H1 (cell line): ENCODE measurements around the gene NME7. TPM values are rescaled to one million over a fixed set of nuclear protein-coding genes. Genes with fewer than 3 reads are reported as not detected.

ENCODE experiments used
- CTCF ChIA-PET: fragments of 300-600 bp; sonication (Branson Sonifier 250); formaldehyde crosslinking; loops from one replicate; lab custom pipeline; 2021; ENCODE audit not compliant: partially characterized antibody; lab: Charles Lee
- POLR2A ChIA-PET: fragments of 300-600 bp; sonication (Branson Sonifier 250); formaldehyde crosslinking; loops from one replicate; lab custom pipeline; 2021; ENCODE audit warnings: inconsistent platforms; ENCODE audit not compliant: partially characterized antibody; lab: Charles Lee
- DNase-seq, 2 experiments: peaks; one replicate each; pipeline versions ENCODE4 v3.0.0 to v3.0.0-alpha.2; 2010 to 2022; ENCODE audit warnings: low spot score in 2 of 2, low read depth in 1 of 2, mixed read lengths in 1 of 2
- FAIRE-seq: peaks from 2 replicates; lab custom pipeline; 2011; peaks lifted over from hg19 to GRCh38; lab: Jason Lieb, UNC
- H2AFZ ChIP-seq: 2 replicates; pipeline ENCODE4 v1.8.1; 2012; ENCODE audit warnings: low read length, inconsistent platforms
- H2AK5ac ChIP-seq: 2 replicates; pipeline ENCODE4 v1.6.1; 2013; ENCODE audit warnings: low read depth, low read length
- H2BK120ac ChIP-seq: replicated peaks from 2 replicates; pipeline ENCODE3; 2013; ENCODE audit warnings: low read depth, low read length, inconsistent platforms
- H2BK12ac ChIP-seq: 2 replicates; pipeline ENCODE4 v1.6.1; 2013; ENCODE audit warnings: low read depth, low read length
- H2BK15ac ChIP-seq: 2 replicates; pipeline ENCODE4 v1.6.1; 2013; ENCODE audit warnings: low read length
- H2BK20ac ChIP-seq: 2 replicates; pipeline ENCODE4 v1.6.1; 2013; ENCODE audit warnings: low read length
- H2BK5ac ChIP-seq: 2 replicates; pipeline ENCODE4 v1.6.1; 2013; ENCODE audit warnings: low read depth, low read length
- H3K14ac ChIP-seq: 2 replicates; pipeline ENCODE4 v1.6.1; 2013; ENCODE audit warnings: inconsistent platforms; ENCODE audit not compliant: insufficient read length
- H3K18ac ChIP-seq: 2 replicates; pipeline ENCODE4 v1.6.1; 2013; ENCODE audit warnings: low read length; ENCODE audit errors: extremely low read depth
- H3K23ac ChIP-seq: 2 replicates; pipeline ENCODE4 v1.6.1; 2013; ENCODE audit warnings: inconsistent platforms; ENCODE audit not compliant: insufficient read length
- H3K23me2 ChIP-seq: 2 replicates; pipeline ENCODE4 v1.6.1; 2013; ENCODE audit warnings: low read depth, low read length
- H3K27ac ChIP-seq: 2 replicates; pipeline ENCODE4 v1.6.1; 2011; ENCODE audit warnings: low read depth, low read length, inconsistent platforms
- H3K27me3 ChIP-seq, 4 experiments: replicated peaks in 1 of 4; 1 replicate in 1 of 4; 2 replicates in 3 of 4; pipeline versions ENCODE4 v1.6.1 to v1.8.1; 2011 to 2013; ENCODE audit warnings: low read length in 3 of 4, mild to moderate bottlenecking in 3 of 4, inconsistent platforms in 2 of 4, mixed read lengths in 2 of 4, moderate library complexity in 1 of 4; ENCODE audit not compliant: control insufficient read depth in 3 of 4, insufficient read depth in 3 of 4; ENCODE audit errors: extremely low read depth in 1 of 4
- H3K36me3 ChIP-seq, 4 experiments: 2 replicates each; pipeline versions ENCODE4 v1.6.1 to v1.8.1; 2011 to 2013; ENCODE audit warnings: mild to moderate bottlenecking in 4 of 4, low read length in 3 of 4, moderate library complexity in 2 of 4, control low read depth in 1 of 4, inconsistent platforms in 1 of 4; ENCODE audit not compliant: insufficient read depth in 4 of 4, control insufficient read depth in 2 of 4
- H3K4ac ChIP-seq: replicated peaks from 2 replicates; pipeline ENCODE3; 2013; ENCODE audit warnings: low read length, low read depth, mixed read lengths, inconsistent platforms; ENCODE audit not compliant: insufficient read length
- H3K4me1 ChIP-seq, 4 experiments: replicated peaks in 1 of 4; 1 replicate in 1 of 4; 2 replicates in 3 of 4; pipeline versions ENCODE4 v1.6.1 to v1.8.1; 2011 to 2013; ENCODE audit warnings: low read length in 3 of 4, inconsistent platforms in 2 of 4, mixed read lengths in 1 of 4; ENCODE audit not compliant: insufficient read depth in 4 of 4, control insufficient read depth in 3 of 4
- H3K4me2 ChIP-seq, 2 experiments: 2 replicates each; pipeline versions ENCODE4 v1.6.1 to v1.8.1; 2011 to 2013; ENCODE audit warnings: low read depth in 2 of 2, low read length in 2 of 2, control low read depth in 1 of 2, inconsistent platforms in 1 of 2, mild to moderate bottlenecking in 1 of 2; ENCODE audit not compliant: insufficient read depth in 1 of 2
- H3K4me3 ChIP-seq, 4 experiments: fragments of 200-600, 300-600 bp in 1 of 4; sonication (generic), shearing (Covaris generic), sonication (Bioruptor Twin) in 1 of 4; 2 replicates each; pipeline versions ENCODE4 v1.5.1 to v1.8.1; 2011 to 2016; ENCODE audit warnings: low read length in 4 of 4, low read depth in 3 of 4, control low read depth in 2 of 4, inconsistent platforms in 2 of 4, mild to moderate bottlenecking in 2 of 4, mixed read lengths in 1 of 4, moderate library complexity in 1 of 4; ENCODE audit not compliant: insufficient read depth in 2 of 4; ENCODE audit errors: extremely low read depth in 1 of 4
- H3K56ac ChIP-seq: replicated peaks from 2 replicates; pipeline ENCODE3; 2013; ENCODE audit warnings: low read depth, mild to moderate bottlenecking, mixed read lengths, low read length, inconsistent platforms; ENCODE audit not compliant: insufficient read length
- H3K79me1 ChIP-seq: 2 replicates; pipeline ENCODE4 v1.6.1; 2013; ENCODE audit warnings: low read depth, low read length, control low read depth
- H3K79me2 ChIP-seq, 2 experiments: 2 replicates each; pipeline versions ENCODE4 v1.6.1 to v1.8.1; 2012 to 2013; ENCODE audit warnings: low read length in 2 of 2, mild to moderate bottlenecking in 2 of 2, inconsistent platforms in 1 of 2; ENCODE audit not compliant: insufficient read depth in 2 of 2, control insufficient read depth in 1 of 2
- H3K9ac ChIP-seq, 4 experiments: replicated peaks in 1 of 4; 1 replicate in 1 of 4; 2 replicates in 3 of 4; pipeline versions ENCODE4 v1.6.1 to v1.8.1; 2011 to 2013; ENCODE audit warnings: low read depth in 3 of 4, low read length in 3 of 4, control low read depth in 2 of 4, mild to moderate bottlenecking in 2 of 4, moderate library complexity in 2 of 4, inconsistent platforms in 1 of 4; ENCODE audit errors: extremely low read depth in 1 of 4
- H3K9me3 ChIP-seq, 2 experiments: 2 replicates each; pipeline versions ENCODE4 v1.6.1 to v1.8.1; 2012 to 2013; ENCODE audit warnings: mild to moderate bottlenecking in 2 of 2, moderate library complexity in 2 of 2, control low read depth in 1 of 2, inconsistent platforms in 1 of 2, low read depth in 1 of 2, low read length in 1 of 2, mixed read lengths in 1 of 2; ENCODE audit not compliant: insufficient read depth in 2 of 2
- H4K20me1 ChIP-seq, 2 experiments: replicated peaks in 1 of 2; 2 replicates each; pipeline versions ENCODE3 to v1.8.1; 2011 to 2013; ENCODE audit warnings: inconsistent platforms in 2 of 2, low read length in 2 of 2, mild to moderate bottlenecking in 1 of 2; ENCODE audit not compliant: insufficient read depth in 2 of 2, control insufficient read depth in 1 of 2
- H4K5ac ChIP-seq: 2 replicates; pipeline ENCODE4 v1.6.1; 2013; ENCODE audit warnings: low read length, low read depth, mixed read lengths, inconsistent platforms; ENCODE audit not compliant: insufficient read length
- H4K8ac ChIP-seq: 2 replicates; pipeline ENCODE4 v1.8.0; 2013; ENCODE audit warnings: mild to moderate bottlenecking, moderate library complexity, low read length, inconsistent platforms; ENCODE audit not compliant: insufficient read depth; ENCODE audit errors: extremely low read depth
- H4K91ac ChIP-seq: replicated peaks from 2 replicates; pipeline ENCODE3; 2013; ENCODE audit warnings: low read length, mixed read lengths, inconsistent platforms; ENCODE audit not compliant: insufficient read length
- ASH2L ChIP-seq: fragments of 200-600, 300-600 bp; sonication (generic); IDR thresholded peaks from one replicate; pipeline ENCODE4 v1.7.1; 2017; ENCODE audit warnings: low read length
- CBX5 ChIP-seq: fragments of 300-800, 300-1000 bp; sonication (generic); IDR thresholded peaks from 2 replicates; pipeline ENCODE4 v1.7.1; 2016; ENCODE audit warnings: antibody characterized with exemption, low read length, low read depth
- CBX8 ChIP-seq: fragments of 300-800, 300-1000 bp; sonication (generic); IDR thresholded peaks from 2 replicates; pipeline ENCODE4 v1.7.1; 2016; ENCODE audit warnings: low read depth, low read length, borderline replicate concordance
- CTCF ChIP-seq, 3 experiments: IDR thresholded peaks; 1 replicate in 2 of 3; 2 replicates in 1 of 3; pipeline versions ENCODE4 v1.5.1 to v1.6.1; 2011; ENCODE audit warnings: low read length in 3 of 3, mild to moderate bottlenecking in 3 of 3, inconsistent platforms in 2 of 3, low read depth in 1 of 3, moderate library complexity in 1 of 3; ENCODE audit not compliant: insufficient read depth in 1 of 3; ENCODE audit errors: control extremely low read depth in 1 of 3
- EP300 ChIP-seq, 2 experiments: IDR thresholded peaks; 1 replicate in 1 of 2; 2 replicates in 1 of 2; pipeline ENCODE4 v1.6.1; 2011 to 2012; ENCODE audit warnings: low read depth in 2 of 2, low read length in 2 of 2, mild to moderate bottlenecking in 2 of 2, borderline replicate concordance in 1 of 2, inconsistent platforms in 1 of 2, moderate library complexity in 1 of 2
- RAD21 ChIP-seq, 2 experiments: IDR thresholded peaks in 1 of 2; conservative IDR thresholded peaks in 1 of 2; 2 replicates each; pipeline ENCODE4 v1.6.1; 2011; ENCODE audit warnings: low read depth in 2 of 2, low read length in 2 of 2, improper control_type of control experiment in 1 of 2, inconsistent platforms in 1 of 2, mild to moderate bottlenecking in 1 of 2, moderate library complexity in 1 of 2
- RBBP5 ChIP-seq: IDR thresholded peaks from 2 replicates; pipeline ENCODE4 v1.7.1; 2012; ENCODE audit warnings: low read depth, mild to moderate bottlenecking, inconsistent platforms, low read length, moderate library complexity, borderline replicate concordance
- WGBS, 2 experiments: shearing (Covaris generic) in 1 of 2; methylation state at CpG; one replicate each; pipeline versions ENCODE4 v1.1.6 to v1.1.7; 2013 to 2015; ENCODE audit warnings: low lambda C conversion rate in 2 of 2, mixed read lengths in 2 of 2, inconsistent platforms in 1 of 2, low coverage in 1 of 2, missing lambda C conversion rate in 1 of 2; ENCODE audit not compliant: insufficient replicate concordance in 2 of 2, insufficient coverage in 1 of 2, insufficient read length in 1 of 2; ENCODE audit errors: extremely low coverage in 1 of 2, missing lambda C conversion rate in 1 of 2; 5-methylcytosine and 5-hydroxymethylcytosine counted together
- polyA plus RNA-seq, 7 experiments: library from polyadenylated mRNA; depleted of rRNA in 3 of 7; stranded (reverse) in 5 of 7; unstranded in 2 of 7; fragments of >200 nt in 5 of 7; fragments of 200-250 nt in 2 of 7; gene quantifications; 1 replicate in 5 of 7; 2 replicates in 1 of 7; 4 replicates in 1 of 7; pipeline versions ENCODE4 v1.2.1 to v1.2.3, GENCODE V29; 2011 to 2013; ENCODE audit warnings: missing spikeins in 2 of 7, mixed read lengths in 2 of 7
- total RNA-seq: library from RNA; stranded (reverse); fragmentation: NEBNext Ultra II Directional; extraction: Animal tissue kit (Norgen Biotek cat#: 25700); gene quantifications from 2 replicates; pipeline ENCODE4 v1.2.1, GENCODE V29; 2021

The NME7 gene
- total and polyA plus RNA-seq, 2 of the 8 experiments (the other 6 are each of a cell fraction or from before 2014, with no cell fraction given) = 11.6 to 28.5 TPM

- Histone ChIP-seq H4K5ac (no peak overlapping the region), H2BK12ac (no peak overlapping the region), H4K91ac (no peak overlapping the region), H3K4ac (no peak overlapping the region), H2AK5ac (no peak overlapping the region), H3K36me3 (no peaks in the 10 kb centered on the region), H3K27me3 (no peaks in the 10 kb centered on the region), H3K79me1 (no peaks in the 10 kb centered on the region), H2BK120ac (no peak overlapping the region), H3K23me2 (no peaks in the 10 kb centered on the region), H2BK15ac (no peak overlapping the region), H2AFZ (no peak overlapping the region), H3K18ac (no peak overlapping the region), H3K9me3 (no peaks in the 10 kb centered on the region), H2BK20ac (no peak overlapping the region), H3K9ac (no peak overlapping the region), H2BK5ac (no peak overlapping the region), H3K23ac (no peak overlapping the region), H3K4me2 (no peak overlapping the region), H3K4me3 (no peak overlapping the region), H4K8ac (no peak overlapping the region), H3K14ac (no peak overlapping the region), H3K79me2 (no peaks in the 10 kb centered on the region), H3K56ac (no peak overlapping the region), H3K4me1 (no peaks in the 10 kb centered on the region), H3K27ac (no peak overlapping the region), H4K20me1 (no peaks in the 10 kb centered on the region)
- no peak for DNase-seq
- CTCF ChIA-PET = interaction anchor here (1.0 to 2.0 kb wide), 3 partner anchors 11 to 90 kb away, joined by 3 to 6 read pairs (median 3); no protein-coding TSS in a partner anchor
- 93% methylated on average over 2 of the region's 2 CpGs; no CpG with 5 or more reads in 1 of the 2 experiments for WGBS, 2 experiments
- peak; percentile 42 for FAIRE-seq
- POLR2A ChIA-PET = no interaction called here
- TF ChIP-seq RAD21 (IDR thresholded peaks at IDR 0.05 in 1 of 2, conservative IDR thresholded peaks at IDR 0.05 in 1 of 2; ENCODE audit: low read depth in 2 of 2, low read length in 2 of 2) (peak; percentile 45 to 48), CBX8 (no peak), CBX5 (no peak), ASH2L (no peak), EP300 (IDR thresholded peaks at IDR 0.05; ENCODE audit: borderline replicate concordance in 1 of 2, low read depth in 2 of 2, low read length in 2 of 2) (no peak), CTCF (IDR thresholded peaks at IDR 0.05; ENCODE audit: control extremely low read depth in 1 of 3, insufficient read depth in 1 of 3, low read depth in 1 of 3, low read length in 3 of 3) (peak in 2 of 3 experiments; percentile 19 to 30; a peak in 2 of 4 replicates), RBBP5 (no peak)
Measured at GRCh38 chr1:169271098-169271497, 96.5 kb downstream of the NME7 start.
